ENCODE results near the gene KRTAP10-3.
"Not testable (repeated sequence)": the region's sequence is repeated elsewhere in the genome, so short reads cannot be mapped to it uniquely, and the experiment has no call there.

Gene KRTAP10-3

DNA sequence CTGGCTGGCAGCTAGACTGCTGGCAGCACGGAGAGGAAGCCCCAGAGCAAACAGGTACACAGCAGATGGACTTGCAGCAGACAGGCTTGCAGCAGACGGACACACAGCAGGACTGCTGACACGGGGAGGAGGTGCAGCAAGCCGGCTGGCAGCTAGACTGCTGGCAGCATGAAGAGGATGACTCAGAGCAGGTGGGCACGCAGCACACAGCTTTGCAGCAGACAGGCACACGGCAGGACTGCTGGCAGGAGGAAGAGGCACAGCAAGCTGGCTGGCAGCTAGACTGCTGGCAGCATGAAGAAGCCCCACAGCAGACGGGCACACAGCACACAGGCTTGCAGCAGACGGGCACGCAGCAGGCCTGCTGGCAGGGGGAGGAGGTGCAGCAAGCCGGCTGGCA lies 7.8 kb downstream of the KRTAP10-3 start:
- no peak for DNase-seq (ENCODE audit: low read depth, low spot score)
- H3K27ac ChIP-seq: no peak overlapping the region

DNA sequence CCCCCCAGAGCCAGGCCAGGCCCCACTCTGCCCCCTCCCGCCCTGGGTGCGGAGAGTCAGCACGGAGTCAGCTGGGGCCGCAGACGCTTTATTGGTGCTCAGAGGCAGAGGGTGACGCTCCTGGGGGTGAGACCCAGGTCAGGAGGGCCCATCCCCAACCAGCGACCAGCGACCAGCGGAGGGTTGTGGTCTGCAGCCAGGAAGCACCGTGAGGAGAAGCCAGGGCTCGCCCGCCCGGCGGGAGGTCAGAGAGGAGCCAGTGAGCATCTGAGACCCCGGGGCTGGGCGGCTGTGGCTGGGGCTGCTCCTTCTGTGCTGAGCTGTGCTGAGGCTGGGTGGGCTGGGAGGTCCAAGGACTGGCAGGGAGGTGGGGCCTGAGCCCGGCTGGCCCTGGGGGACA lies 8.3 kb downstream of the KRTAP10-3 start:
- DNase-seq (ENCODE audit: low read depth, low spot score); H3K27ac ChIP-seq: not testable (repeated sequence)

DNA sequence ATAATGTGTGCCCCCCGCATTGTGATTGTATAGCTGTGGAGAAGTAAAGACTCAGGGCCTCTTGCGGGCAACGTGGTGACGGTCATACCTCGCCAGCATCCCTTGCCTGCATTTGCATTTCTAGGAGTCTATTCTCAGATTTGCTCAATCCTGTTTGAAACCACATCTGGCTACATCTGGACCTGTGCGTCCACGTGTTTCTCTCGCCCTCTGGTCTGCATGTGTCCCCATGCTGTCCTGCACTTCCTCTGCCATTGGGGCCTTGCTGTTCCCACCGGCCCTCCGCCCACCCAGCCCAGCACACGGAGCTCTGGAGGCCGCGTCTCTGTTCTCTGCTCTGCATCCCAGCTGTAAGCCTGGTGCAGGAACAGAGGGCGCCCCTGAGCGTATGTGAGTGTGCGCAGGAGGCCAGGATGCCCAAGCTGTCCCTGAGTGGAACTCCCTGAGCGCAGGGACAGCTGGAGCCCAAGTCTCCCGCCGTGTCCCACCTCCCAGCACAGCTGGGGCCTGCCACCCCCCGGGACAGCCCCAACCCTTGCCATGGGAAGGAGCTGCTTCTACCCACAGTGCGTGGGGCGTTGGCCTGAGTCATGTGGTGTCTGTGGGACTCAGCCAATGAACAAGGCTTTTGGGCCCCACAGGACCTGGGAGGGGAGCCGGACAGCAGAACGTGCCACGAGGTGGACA lies 8.9 kb downstream of the KRTAP10-3 start:
- no peak overlapping the region for H3K27ac ChIP-seq
- no peak for DNase-seq (ENCODE audit: low read depth, low spot score)

DNA sequence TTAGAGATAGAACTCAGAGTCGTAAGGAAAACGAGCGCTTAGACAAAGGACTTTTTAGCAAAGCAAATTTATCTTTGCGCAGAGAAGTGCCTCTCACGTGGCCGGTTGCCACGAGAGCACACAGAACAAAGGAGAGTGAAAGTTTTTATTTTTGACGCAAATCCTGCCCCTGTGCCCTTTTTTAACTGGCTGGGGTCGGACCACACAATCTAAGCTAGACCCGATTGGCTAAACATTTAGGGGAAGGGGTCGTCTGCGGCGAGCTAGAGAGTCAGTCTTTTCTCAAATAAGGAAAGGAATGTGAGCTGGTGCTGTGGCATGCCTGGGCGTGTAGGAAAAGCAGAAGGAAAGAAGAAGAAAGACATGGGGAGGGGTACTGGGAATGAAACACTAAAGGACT lies 9.7 kb downstream of the KRTAP10-3 start:
- no peak for DNase-seq (ENCODE audit: low read depth, low spot score)
- H3K27ac ChIP-seq: no peak overlapping the region

DNA sequence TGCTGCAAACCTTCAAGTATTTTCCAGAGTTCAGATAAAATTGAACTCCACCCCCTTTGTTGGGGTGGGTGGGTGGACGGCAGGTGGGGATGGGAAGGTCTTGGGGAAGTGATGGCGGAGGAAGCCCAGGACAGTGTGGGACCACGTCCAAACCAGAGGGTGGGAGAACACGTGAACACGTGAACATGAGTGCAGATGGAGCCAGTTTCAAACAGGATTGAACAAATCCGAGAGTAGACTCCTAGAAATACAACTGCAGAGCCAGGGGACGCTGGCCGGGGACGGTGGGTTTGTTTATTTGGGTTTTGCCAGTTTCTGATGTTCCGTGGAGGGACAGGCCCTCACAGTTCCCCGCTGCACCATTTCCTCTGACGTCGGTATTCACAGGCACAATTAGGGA lies 10.2 kb downstream of the KRTAP10-3 start:
- no peak overlapping the region for H3K27ac ChIP-seq
- no peak for DNase-seq (ENCODE audit: low read depth, low spot score)

DNA sequence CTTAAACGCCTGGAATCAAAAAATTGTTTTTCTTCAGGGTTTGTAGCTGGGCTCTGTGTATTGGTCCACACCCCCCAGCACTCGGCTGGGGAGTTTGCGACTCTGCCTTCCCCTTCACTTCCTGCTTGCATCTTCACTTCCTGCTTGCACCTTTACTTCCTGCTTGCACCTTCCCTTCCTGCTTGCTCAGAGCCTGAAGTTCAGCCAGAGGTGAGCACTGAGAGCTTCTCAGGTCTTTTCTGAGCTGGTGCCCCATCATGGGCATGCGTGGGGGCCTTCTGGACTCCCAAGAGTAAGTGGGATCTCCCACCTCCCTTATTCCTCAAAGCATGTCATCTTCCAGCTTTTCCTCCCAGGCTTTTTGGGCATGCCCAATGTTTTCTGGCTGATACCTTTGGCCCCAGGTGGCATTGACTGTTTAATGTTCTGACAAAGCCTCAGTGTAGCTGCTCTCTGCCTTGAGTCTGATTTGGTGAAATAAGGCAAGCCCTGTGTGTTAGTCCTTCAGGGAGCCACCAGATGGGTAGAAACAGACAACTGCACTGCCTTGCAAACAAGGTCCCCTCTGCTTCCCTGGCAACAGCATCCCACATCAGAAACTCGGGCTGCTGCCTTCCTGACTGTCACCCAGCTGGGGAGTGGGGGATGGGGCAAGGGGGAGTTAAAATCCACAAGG lies 10.8 kb downstream of the KRTAP10-3 start:
- H3K27ac ChIP-seq: no peak overlapping the region
- no peak for DNase-seq (ENCODE audit: low read depth, low spot score)

DNA sequence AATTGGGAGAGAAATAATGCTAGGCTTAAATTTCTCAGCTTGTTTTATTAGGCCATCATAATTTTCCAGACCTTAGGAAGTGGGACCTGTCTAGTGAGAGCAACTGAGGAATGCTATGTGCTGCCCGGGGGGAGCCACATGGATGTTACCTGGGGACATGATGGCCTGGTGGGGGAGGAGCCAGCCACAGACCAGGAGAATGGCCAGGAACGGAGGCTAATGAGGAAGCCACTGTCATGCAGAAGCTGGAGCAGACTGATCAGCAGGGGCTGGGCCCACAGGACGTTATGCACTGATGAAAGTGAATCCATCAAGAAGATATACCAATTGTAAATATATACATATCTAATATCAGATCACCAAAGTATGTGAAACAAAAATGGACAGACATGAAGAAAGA lies 14.0 kb downstream of the KRTAP10-3 start:
- H3K27ac ChIP-seq: no peak overlapping the region
- DNase-seq (ENCODE audit: low read depth, low spot score): no peak

DNA sequence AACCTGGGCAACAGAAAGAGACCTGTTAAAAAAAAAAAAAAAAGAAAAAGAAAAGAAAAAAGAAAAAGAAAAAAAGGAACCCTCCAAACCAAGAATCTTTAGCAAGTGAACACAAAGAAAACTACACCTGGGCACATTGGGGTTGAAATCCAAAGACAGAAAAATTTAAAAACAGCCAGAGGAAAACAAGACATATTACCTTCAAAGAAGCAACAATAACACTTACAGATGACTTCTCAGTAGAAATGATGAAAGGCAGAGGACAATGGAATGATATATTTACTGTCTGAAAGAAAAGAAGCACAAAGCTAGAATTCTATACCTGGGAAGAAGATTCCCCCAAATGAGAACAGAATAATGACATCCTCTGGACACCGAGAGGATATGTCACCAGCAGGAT lies 15.9 kb downstream of the KRTAP10-3 start:
- no peak overlapping the region for H3K27ac ChIP-seq

DNA sequence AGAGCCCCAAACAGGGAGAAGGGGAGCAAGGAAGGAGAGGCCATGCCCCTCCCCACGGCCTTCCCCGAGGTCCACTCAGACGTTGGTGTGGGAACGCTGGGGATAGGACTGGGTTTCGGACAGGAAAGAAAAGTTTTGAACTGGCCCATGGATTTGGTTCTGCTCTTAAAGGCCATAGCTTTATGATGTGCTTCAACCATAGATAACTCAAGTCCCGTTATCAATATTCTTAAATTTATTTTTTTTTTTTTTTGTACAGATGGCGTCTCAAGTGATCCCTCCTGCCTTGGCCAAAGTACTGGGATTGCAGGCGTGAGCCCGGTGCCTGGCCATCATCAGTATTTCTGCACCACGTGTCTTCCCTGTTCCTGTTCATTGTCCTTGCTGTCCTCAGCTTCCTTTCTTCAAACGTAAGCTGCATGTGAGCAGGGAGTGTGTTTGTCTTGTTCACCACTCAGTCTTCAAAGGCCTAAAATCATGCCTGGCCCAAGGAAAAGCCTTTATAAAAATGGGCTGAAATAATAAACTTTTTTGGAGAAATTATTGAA lies 17.8 kb downstream of the KRTAP10-3 start:
- no peak overlapping the region for H3K27ac ChIP-seq
- DNase-seq (ENCODE audit: low read depth, low spot score): no peak

More for the DNA sequence above, 15.9 kb downstream of the KRTAP10-3 start:
- no peak for DNase-seq (ENCODE audit: low read depth, low spot score)

DNA sequence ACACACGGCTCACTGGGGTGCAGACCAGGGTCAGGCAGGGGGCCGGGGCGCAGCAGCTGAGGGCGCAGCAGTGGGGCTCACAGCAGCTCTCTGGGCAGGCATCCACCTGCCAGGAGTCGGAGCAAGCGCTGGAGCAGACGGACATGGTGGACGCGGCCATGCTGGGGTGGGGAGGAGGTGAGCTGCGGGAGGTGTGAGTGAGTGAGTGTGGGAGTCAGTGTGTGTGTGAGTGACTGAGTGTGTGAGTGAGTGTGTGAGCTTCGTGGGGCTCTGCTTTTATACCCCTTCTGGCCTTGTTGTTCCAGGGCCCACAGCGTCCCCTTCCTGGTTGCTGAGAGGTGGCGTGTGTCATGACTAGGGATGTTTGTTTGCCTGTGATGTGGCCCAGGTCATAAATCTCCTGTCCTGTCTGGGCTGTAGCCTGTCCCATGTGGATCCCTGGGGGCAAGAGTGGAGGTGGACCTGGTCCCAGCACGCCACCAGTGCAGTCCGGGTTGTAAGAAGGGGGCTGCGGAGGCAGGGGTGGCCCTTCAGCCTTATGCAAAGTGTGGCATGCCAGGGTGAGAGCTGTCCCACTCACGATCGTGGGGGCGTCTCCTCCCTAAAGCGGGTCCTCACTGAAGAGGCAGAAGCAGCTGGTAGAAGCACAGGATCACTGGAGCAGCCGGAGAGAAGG lies 18.5 kb downstream of the KRTAP10-3 start, which contains the start of gene KRTAP10-1:
KRTAP10-1 (minus strand) TSS at position 205 of the 676 bp plus-strand sequence; CDS start at position 160, 45 bp downstream.
- H3K27ac ChIP-seq: no peak within 1 kb of the TSS
- DNase-seq (ENCODE audit: low read depth, low spot score): no peak

DNA sequence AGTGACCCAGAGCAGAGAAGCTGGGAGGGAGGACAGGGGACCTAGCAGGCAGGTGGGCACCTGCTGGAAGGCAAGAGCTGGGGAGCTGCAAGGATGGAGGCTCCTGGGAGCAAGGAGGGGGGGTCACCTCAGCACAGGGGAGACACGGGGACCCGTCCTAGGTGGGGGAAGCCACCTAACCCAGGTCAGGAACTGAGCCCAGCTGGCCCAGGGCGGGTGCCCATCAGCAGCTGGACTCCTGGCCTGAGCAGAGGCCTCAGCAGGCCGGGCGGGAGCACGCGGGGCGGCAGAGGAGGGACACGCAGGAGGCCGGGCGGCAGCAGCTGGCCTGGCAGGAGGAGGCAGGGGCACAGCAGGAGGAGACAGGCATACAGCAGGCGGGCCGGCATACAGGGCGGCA lies 19.5 kb downstream of the KRTAP10-3 start:
- DNase-seq (ENCODE audit: low read depth, low spot score): no peak
- H3K27ac ChIP-seq: no peak overlapping the region

DNA sequence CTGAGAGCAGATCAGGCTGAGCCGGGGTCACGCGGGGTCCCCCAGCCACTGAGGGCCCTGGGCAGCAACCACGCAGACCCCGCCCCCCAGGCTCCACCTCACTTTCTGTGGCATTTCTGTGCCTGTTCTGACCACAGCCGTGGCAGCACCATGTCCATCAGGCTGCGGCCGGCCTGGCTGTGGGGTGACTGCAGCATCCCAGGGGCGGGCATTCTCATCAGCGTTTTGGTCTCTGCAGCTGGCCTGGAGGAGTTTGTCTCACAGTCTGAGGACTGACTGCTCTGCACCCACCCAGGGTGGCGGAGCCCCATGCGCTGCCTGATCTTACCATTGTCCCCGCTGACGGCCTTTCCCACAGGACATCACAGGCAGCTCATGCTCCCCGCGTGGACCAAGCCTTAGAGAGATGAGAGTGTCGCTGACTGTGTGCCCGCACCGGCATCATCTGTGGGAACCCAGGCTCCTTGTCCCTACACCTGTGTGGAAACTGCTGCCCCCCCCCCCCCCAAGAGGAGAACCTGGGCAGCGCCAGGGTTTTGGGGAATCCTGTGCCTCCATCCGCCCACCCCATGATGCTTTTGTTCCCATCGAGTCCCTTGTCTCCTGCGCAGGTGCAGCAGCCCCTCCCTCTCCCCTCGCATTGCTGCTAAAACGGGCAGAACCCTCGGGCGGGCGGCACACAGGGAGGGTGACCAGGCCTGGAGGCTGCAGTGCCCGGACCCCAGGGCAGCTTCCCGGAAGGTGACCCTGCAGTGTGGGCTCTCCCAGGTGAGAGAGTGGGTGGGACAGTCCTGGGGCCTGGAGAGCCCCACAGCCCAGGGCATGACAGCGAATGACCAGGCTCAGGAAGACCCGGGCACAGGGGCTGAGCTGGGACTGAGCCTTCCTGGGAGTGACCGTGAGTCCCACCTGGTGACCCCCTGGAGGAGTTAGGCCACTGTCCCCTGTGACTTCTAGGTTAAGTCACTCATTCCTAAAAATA lies 20.4 kb downstream of the KRTAP10-3 start:
- no peak overlapping the region for H3K27ac ChIP-seq
- no peak for DNase-seq (ENCODE audit: low read depth, low spot score)

DNA sequence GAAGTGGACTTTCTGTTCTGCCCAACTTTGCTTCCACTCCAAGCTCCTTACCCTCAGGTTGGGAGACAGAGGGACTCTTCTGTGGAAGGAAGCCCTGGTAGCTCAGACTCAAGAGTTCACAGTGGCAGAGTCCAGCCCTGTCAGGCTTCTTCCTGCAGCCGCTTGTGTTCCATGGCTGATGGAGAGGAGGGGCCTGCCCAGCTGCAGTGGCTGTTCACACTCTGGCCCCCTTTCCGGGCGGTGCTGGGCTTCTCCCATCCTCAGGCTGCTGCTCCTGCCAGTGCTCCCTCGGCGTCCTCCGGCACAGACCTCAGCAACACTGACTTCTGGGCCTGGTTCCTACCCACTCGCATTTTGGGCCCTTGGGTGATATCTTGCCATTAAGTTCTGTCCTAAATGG lies 22.6 kb downstream of the KRTAP10-3 start:
- DNase-seq (ENCODE audit: low read depth, low spot score): no peak
- no peak overlapping the region for H3K27ac ChIP-seq

DNA sequence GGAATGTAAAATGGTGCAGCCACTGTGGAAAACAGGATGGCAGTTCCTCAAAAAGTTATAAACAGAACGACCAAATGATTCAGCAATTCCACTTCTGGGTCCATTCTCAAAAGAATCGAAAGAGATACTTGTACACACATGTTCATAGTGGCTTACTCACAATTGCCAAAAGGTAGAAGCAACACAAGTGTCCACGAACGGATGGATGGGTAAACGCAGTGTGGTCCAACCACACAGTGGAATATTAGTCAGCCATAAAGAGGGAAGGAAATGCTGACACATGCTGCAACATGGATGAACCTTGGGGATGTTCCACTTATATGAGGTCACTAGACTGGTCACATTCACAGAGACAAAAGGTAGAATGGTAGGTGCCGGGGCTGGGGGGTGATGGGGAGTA lies 23.9 kb downstream of the KRTAP10-3 start:
- no peak overlapping the region for H3K27ac ChIP-seq
- DNase-seq (ENCODE audit: low read depth, low spot score): no peak

DNA sequence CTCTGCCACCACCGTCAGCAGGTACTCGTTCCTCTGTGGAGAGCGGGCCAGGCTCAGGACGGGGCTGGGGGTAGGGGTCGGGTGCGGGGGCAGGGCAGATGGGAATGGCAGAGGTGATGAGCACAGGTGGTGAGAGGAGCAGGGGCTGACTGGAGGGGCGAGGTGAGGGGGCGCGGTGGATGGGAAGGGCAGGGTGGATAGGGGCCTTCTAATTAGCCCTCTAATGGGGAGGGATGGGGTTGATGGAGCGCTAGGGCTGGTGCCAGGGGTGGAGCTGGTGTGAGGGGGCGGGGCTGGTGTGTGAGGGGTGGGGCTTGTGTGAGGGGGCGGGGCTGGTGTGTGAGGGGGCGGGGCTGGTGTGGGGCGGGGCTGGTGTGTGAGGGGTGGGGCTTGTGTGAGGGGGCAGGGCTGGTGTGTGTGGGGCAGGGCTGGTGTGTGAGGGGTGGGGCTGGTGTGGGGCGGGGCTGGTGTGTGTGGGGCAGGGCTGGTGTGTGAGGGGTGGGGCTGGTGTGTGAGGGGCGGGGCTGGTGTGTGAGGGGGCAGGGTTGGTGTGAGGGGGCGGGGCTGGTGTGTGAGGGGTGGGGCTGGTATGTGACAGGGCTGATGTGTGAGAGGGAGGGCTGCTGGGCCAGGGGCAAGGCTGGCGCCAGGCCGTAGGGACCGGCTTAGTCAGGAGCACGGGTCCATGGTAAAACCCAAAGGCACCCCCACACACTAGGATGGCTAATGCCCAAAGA lies 24.5 kb downstream of the KRTAP10-3 start:
- H3K27ac ChIP-seq: no peak overlapping the region
- DNase-seq (ENCODE audit: low read depth, low spot score): no peak

DNA sequence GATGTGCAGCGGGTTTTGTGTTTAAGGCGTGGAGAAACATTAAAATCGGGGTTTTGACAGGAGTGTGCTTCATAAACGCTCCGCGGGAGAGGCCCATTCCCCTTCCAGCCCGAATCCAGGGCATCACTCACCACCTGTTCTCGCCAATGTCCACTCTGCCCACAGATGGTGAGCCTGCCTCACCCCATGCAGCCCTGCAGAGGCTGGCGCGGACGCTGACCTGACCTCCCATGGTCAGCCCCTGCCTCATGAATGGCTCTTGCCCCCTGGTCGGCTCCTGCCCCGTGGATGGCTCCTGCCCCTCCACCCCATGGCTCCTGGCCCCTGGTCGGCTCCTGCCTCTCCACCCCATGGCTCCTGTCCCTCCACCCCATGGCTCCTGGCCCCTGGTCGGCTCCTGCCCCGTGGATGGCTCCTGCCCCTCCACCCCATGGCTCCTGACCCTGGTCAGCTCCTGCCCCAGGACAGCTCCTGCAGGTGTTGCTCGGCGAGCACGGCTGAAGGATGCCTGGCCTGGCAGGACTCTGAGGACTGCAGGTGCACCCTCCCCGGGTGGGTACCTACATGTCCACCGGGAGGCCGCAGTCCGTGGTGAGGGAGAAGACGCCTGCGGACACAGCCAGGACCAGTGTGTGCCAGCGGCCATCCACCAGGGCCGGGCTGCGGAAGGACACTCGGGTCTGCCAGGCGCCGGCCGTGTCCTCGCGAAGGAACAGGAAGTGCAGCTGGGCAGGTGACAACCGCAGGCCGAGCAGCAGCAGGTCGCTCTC lies 25.3 kb downstream of the KRTAP10-3 start:
- no peak overlapping the region for H3K27ac ChIP-seq
- DNase-seq (ENCODE audit: low read depth, low spot score): no peak

DNA sequence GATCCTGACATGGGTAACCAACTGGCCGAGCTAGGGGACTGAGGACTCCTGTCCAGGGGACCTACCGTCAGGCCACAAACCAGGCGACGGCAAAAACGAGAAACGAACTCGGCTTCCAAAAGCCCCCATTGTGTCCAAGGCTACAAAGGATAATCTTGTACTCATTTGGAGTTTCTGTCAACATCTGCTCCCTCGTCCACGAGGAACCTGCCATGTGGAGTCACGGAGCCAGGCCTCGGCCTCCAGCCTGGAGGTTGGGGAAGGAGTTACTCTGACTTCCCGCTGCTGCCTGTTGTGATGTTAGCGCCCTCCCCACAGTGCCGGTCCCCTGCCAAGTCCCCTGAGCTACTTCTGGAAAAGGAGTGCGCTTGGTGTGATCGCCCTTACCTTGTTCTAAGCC lies 25.9 kb downstream of the KRTAP10-3 start:
- no peak overlapping the region for H3K27ac ChIP-seq
- no peak for DNase-seq (ENCODE audit: low read depth, low spot score)

Data from epithelial cell of prostate (primary cell).